ENCODE measurements around the gene RPL29. TPM values are rescaled to one million over a fixed set of nuclear protein-coding genes. Genes with fewer than 3 reads are reported as not detected.
A peak's percentile ranks its signal among the peaks of the same experiment; 100 is the strongest.

Gene RPL29
- total and polyA plus RNA-seq, 2 of the 13 experiments (the other 11 are each of a cell fraction or from before 2014, with no cell fraction given), result 1,348 to 2,263 TPM

- 0% methylated on average over 1 of the region's 6 CpGs for WGBS (ENCODE audit: low lambda C conversion rate)
- H3K9ac ChIP-seq (ENCODE audit: insufficient read depth, low read depth, low read length), result no peak overlapping the region
- peaks cover 46% of the 10 kb centered on the region for H3K4me1 ChIP-seq (ENCODE audit: insufficient read depth, low read length)
- DNase-seq (ENCODE audit: low spot score) (no peak), FAIRE-seq (peak; percentile 12), ATAC-seq (peak; percentile 89)
- no peaks in the 10 kb centered on the region for H3K9me3 ChIP-seq (ENCODE audit: low read length)
- H3K27ac ChIP-seq (ENCODE audit: extremely low read length, insufficient read depth, low read length), result no peak overlapping the region
- BruUV-seq (replicated peaks), result no TSS peak
- in situ Hi-C loops (cut with HindIII; ENCODE audit: extremely low pct_ligation_motif_present, low pct_unique_long_range_greater_than_20kb) (no loop called here), intact Hi-C loops (cut with micrococcal nuclease; ENCODE audit: unreplicated experiment) (no loop called here)
- TF ChIP-seq PREB (CRISPR knock-in tag; IDR thresholded peaks at IDR 0.05) (no peak), RFX3 (CRISPR knock-in tag; IDR thresholded peaks at IDR 0.05) (no peak), GMEB1 (CRISPR knock-in tag; IDR thresholded peaks at IDR 0.05; ENCODE audit: borderline replicate concordance) (no peak), SAP130 (CRISPR knock-in tag; IDR thresholded peaks at IDR 0.05; ENCODE audit: low read depth) (peak; percentile 25; the same call in 1 of the 2 replicates), ZNF740 (CRISPR knock-in tag; IDR thresholded peaks at IDR 0.05) (no peak), ZNF776 (CRISPR knock-in tag; IDR thresholded peaks at IDR 0.05) (no peak), FIP1L1 (IDR thresholded peaks at IDR 0.05; ENCODE audit: borderline replicate concordance, insufficient read depth, low read depth, low read length) (no peak), SNAPC2 (CRISPR knock-in tag; IDR thresholded peaks at IDR 0.05) (no peak), ZNF34 (CRISPR knock-in tag; IDR thresholded peaks at IDR 0.05; ENCODE audit: borderline replicate concordance) (no peak), MNT (IDR thresholded peaks at IDR 0.05) (0 out of 2 replicates have a peak, but pooled peaks have one; percentile 23), MXI1 (IDR thresholded peaks at IDR 0.05; ENCODE audit: borderline replicate concordance, low read depth, low read length) (0 out of 3 replicates have a peak, but pooled peaks have one; percentile 38)
- H4K20me1 ChIP-seq (ENCODE audit: insufficient read depth, low read length), result no peaks in the 10 kb centered on the region
- H3K27me3 ChIP-seq (ENCODE audit: control insufficient read depth in 1 of 2, insufficient read depth in 2 of 2, low read length in 2 of 2), result peaks cover 4 to 34% of the 10 kb centered on the region in 2 experiments; a peak in 4 of 5 replicates
- H3K4me3 ChIP-seq (replicated peaks in 1 of 3; ENCODE audit: insufficient read depth in 1 of 3, low read depth in 2 of 3, low read length in 3 of 3), result peak overlapping the region in 1 of 3 experiments; percentile 63; a peak in 2 of 6 replicates
- ChIA-PET POLR2A (interaction anchor here (0.7 to 1.4 kb wide), 5 partner anchors 15 to 42 kb away, joined by 3 to 4 read pairs (median 3); partner anchors contain the start of gene DUSP7), CTCF (ENCODE audit: low intra/inter-chr PET ratio, low total read pairs) (interaction anchor here (1.2 kb wide), 1 partner anchor 109 kb away, joined by 3 read pairs; no protein-coding TSS in a partner anchor)
- no peaks in the 10 kb centered on the region for H3K36me3 ChIP-seq (replicated peaks in 1 of 2; ENCODE audit: control insufficient read depth in 1 of 2, insufficient read depth in 2 of 2, low read length in 2 of 2)
- H3K4me2 ChIP-seq (ENCODE audit: low read depth, low read length), result peak overlapping the region; percentile 77
- H2AFZ ChIP-seq (ENCODE audit: low read length), result no peak overlapping the region
- H3K79me2 ChIP-seq (ENCODE audit: insufficient read depth, low read length), result no peaks in the 10 kb centered on the region
Measured at GRCh38 chr3:52013802-52014598, 18.3 kb upstream of the RPL29 start.

Data from HepG2 (cell line).